ENCODE results near the gene FAM180A.

Gene FAM180A

GRCh38 chr7:135759532-135759931 is 10.9 kb upstream of the FAM180A start:
- TF ChIP-seq CTCF (IDR thresholded peaks at IDR 0.05; ENCODE audit: low read depth, low read length) = no peak
- no peak for TF ChIP-seq EZH2phosphoT487 (IDR thresholded peaks at IDR 0.05; ENCODE audit: low read depth)
- no peaks in the 10 kb centered on the region for H3K79me2 ChIP-seq (ENCODE audit: low read length)
- no peaks in the 10 kb centered on the region for H3K9me3 ChIP-seq (ENCODE audit: insufficient read depth, low read length)
- H3K36me3 ChIP-seq (replicated peaks; ENCODE audit: low read depth, low read length) = no peaks in the 10 kb centered on the region
- no peak overlapping the region for H3K9ac ChIP-seq (ENCODE audit: low read length)
- H3K27me3 ChIP-seq (ENCODE audit: low read depth, low read length) = peaks cover 35% of the 10 kb centered on the region
- no peaks in the 10 kb centered on the region for H4K20me1 ChIP-seq (ENCODE audit: insufficient read depth, low read length)
- H3K4me1 ChIP-seq (ENCODE audit: low read length) = no peaks in the 10 kb centered on the region
- no peak overlapping the region for H3K4me2 ChIP-seq (ENCODE audit: low read length)
- H3K4me3 ChIP-seq (ENCODE audit: low read length) = no peak overlapping the region
- H3K27ac ChIP-seq (ENCODE audit: low read length) = no peak overlapping the region
- no peak overlapping the region for H2AFZ ChIP-seq (ENCODE audit: low read depth, low read length)

GRCh38 chr7:135758531-135758932 is 9.9 kb upstream of the FAM180A start:
- Histone ChIP-seq H3K27ac (ENCODE audit: low read length) (no peak overlapping the region), H3K79me2 (ENCODE audit: low read length) (no peaks in the 10 kb centered on the region), H2AFZ (ENCODE audit: low read depth, low read length) (no peak overlapping the region), H4K20me1 (ENCODE audit: insufficient read depth, low read length) (no peaks in the 10 kb centered on the region), H3K4me2 (ENCODE audit: low read length) (no peak overlapping the region), H3K9ac (ENCODE audit: low read length) (no peak overlapping the region), H3K4me3 (ENCODE audit: low read length) (no peak overlapping the region), H3K36me3 (replicated peaks; ENCODE audit: low read depth, low read length) (no peaks in the 10 kb centered on the region), H3K27me3 (ENCODE audit: low read depth, low read length) (peaks cover 35% of the 10 kb centered on the region), H3K9me3 (ENCODE audit: insufficient read depth, low read length) (no peaks in the 10 kb centered on the region), H3K4me1 (ENCODE audit: low read length) (no peaks in the 10 kb centered on the region)
- TF ChIP-seq CTCF (IDR thresholded peaks at IDR 0.05; ENCODE audit: low read depth, low read length) = no peak

DNA sequence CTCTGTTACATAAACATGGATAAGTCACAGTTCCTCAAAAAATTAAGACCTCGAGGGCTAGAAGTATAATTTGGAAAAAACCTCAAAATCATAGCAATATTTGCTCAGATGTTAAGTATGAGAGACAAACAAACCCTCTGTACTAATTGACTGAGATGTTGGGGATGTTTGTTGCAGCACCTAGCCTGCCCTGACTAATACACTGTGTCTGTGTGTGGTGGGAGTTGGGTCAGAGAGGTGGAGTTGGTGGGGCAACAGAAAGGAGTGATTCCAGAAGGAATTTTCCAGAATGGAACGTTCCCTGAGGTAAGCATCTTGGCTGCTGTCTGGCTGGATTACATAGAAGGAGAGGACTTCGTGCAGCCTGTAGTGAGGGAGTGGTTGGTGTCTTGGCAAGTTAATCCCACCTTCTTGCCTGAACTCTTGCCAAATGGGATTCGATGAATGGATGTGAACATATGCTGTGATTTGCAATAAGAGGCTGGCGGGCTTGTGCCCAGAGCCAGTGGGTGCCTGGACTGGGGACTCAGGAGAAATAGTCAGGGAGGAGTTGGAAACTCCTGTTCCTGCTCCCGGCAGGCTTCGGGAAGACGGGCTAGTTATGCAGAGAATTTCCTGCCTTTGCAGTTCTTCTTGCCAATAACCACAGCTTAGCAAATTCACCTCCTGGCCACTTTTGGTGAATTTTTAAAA is 9.3 kb upstream of the FAM180A start:
- Histone ChIP-seq H3K9me3 (ENCODE audit: insufficient read depth, low read length) (no peaks in the 10 kb centered on the region), H3K79me2 (ENCODE audit: low read length) (no peaks in the 10 kb centered on the region), H3K36me3 (replicated peaks; ENCODE audit: low read depth, low read length) (no peaks in the 10 kb centered on the region), H2AFZ (ENCODE audit: low read depth, low read length) (no peak overlapping the region), H3K4me3 (ENCODE audit: low read length) (no peak overlapping the region), H3K4me2 (ENCODE audit: low read length) (no peak overlapping the region), H4K20me1 (ENCODE audit: insufficient read depth, low read length) (no peaks in the 10 kb centered on the region), H3K4me1 (ENCODE audit: low read length) (no peaks in the 10 kb centered on the region), H3K27me3 (ENCODE audit: low read depth, low read length) (peaks cover 30% of the 10 kb centered on the region), H3K27ac (ENCODE audit: low read length) (no peak overlapping the region), H3K9ac (ENCODE audit: low read length) (no peak overlapping the region)
- TF ChIP-seq EZH2phosphoT487 (IDR thresholded peaks at IDR 0.05; ENCODE audit: low read depth) = no peak
- TF ChIP-seq CTCF (IDR thresholded peaks at IDR 0.05; ENCODE audit: low read depth, low read length) = no peak

DNA sequence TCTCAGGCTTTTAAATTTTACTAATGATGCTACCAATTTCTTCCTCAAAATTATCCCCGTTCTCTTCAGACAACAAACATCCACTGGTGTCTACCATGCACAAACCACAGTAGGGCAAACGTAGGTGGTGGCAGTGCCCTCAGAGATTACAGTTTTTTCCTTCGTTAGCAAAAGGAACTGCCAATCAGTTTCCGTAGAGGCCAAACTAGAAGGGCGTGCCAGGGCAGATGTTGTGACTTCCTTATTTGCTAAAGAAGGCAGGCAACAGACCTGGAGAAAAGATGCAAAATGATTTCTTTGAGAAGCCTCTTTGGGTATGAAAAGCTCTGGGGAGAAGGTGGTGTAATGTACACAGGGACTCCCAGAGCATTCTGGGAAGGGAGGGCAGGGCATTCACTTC is 7.6 kb upstream of the FAM180A start:
- H3K4me3 ChIP-seq (ENCODE audit: low read length) = no peak overlapping the region
- H3K79me2 ChIP-seq (ENCODE audit: low read length) = no peaks in the 10 kb centered on the region
- H3K4me1 ChIP-seq (ENCODE audit: low read length) = no peaks in the 10 kb centered on the region
- peaks cover 27% of the 10 kb centered on the region for H3K27me3 ChIP-seq (ENCODE audit: low read depth, low read length)
- no peak overlapping the region for H2AFZ ChIP-seq (ENCODE audit: low read depth, low read length)
- H3K4me2 ChIP-seq (ENCODE audit: low read length) = no peak overlapping the region
- TF ChIP-seq EZH2phosphoT487 (IDR thresholded peaks at IDR 0.05; ENCODE audit: low read depth) (no peak), CTCF (IDR thresholded peaks at IDR 0.05; ENCODE audit: low read depth, low read length) (no peak)
- no peaks in the 10 kb centered on the region for H3K9me3 ChIP-seq (ENCODE audit: insufficient read depth, low read length)
- no peak overlapping the region for H3K27ac ChIP-seq (ENCODE audit: low read length)
- no peaks in the 10 kb centered on the region for H3K36me3 ChIP-seq (replicated peaks; ENCODE audit: low read depth, low read length)
- no peaks in the 10 kb centered on the region for H4K20me1 ChIP-seq (ENCODE audit: insufficient read depth, low read length)
- no peak overlapping the region for H3K9ac ChIP-seq (ENCODE audit: low read length)

Data from OCI-LY3 (cell line).